Esophagus (tissue), 2 donors: ENCODE measurements around the gene OPCML. TPM values are rescaled to one million over a fixed set of nuclear protein-coding genes. Genes with fewer than 3 reads are reported as not detected.

Experiments
- H3K27ac ChIP-seq, 2 donors: one replicate each; pipeline ENCODE4 v1.5.1; 2013; ENCODE audit warnings: low read depth in 2 of 2, mild to moderate bottlenecking in 2 of 2, inconsistent platforms in 1 of 2, low read length in 1 of 2, moderate library complexity in 1 of 2
- H3K27me3 ChIP-seq, 2 donors: one replicate each; pipeline ENCODE4 v1.6.1; 2013; ENCODE audit warnings: low read length in 2 of 2, control low read depth in 1 of 2, mild to moderate bottlenecking in 1 of 2; ENCODE audit not compliant: insufficient read depth in 2 of 2, control insufficient read depth in 1 of 2
- H3K36me3 ChIP-seq, 2 donors: one replicate each; pipeline ENCODE4 v1.6.1; 2013; ENCODE audit warnings: low read length in 1 of 2; ENCODE audit not compliant: control insufficient read depth in 2 of 2, insufficient read depth in 2 of 2
- H3K4me1 ChIP-seq, 2 donors: one replicate each; pipeline ENCODE4 v1.6.1; 2013; ENCODE audit warnings: low read length in 1 of 2; ENCODE audit not compliant: control insufficient read depth in 2 of 2, insufficient read depth in 2 of 2
- H3K4me3 ChIP-seq, 2 donors: one replicate each; pipeline ENCODE4 v1.5.1; 2013; ENCODE audit warnings: low read length in 2 of 2, mild to moderate bottlenecking in 2 of 2, low read depth in 1 of 2, moderate library complexity in 1 of 2
- H3K9me3 ChIP-seq, 2 donors: one replicate each; pipeline ENCODE4 v1.6.1; 2013; ENCODE audit warnings: mild to moderate bottlenecking in 2 of 2, low read depth in 1 of 2, low read length in 1 of 2, moderate library complexity in 1 of 2; ENCODE audit not compliant: control insufficient read depth in 2 of 2, insufficient read depth in 1 of 2
- WGBS, 2 donors: extraction: QIAGEN DNeasy Blood & Tissue Kit; methylation state at CpG; one replicate each; pipeline ENCODE4 v1.1.7; 2013; 5-methylcytosine and 5-hydroxymethylcytosine counted together
- polyA plus RNA-seq, 2 donors: library from polyadenylated mRNA; stranded (reverse); fragments of 200-250 nt; gene quantifications; one replicate each; pipeline ENCODE4 v1.2.3, GENCODE V29; 2013
- donor health status: healthy with polysubstance abuse.
- donor health status: Bipolar disorder and iron deficiency.

OPCML gene
- polyA plus RNA-seq, 2 donors: 0.04 to 0.05 TPM

GRCh38 chr11:132853886-132854285 is 678.4 kb downstream of the OPCML start:
- no peaks in the 10 kb centered on the region for H3K4me1 ChIP-seq
- 55 to 70% methylated on average over 3 of the region's 3 CpGs for WGBS, 2 donors
- no peak overlapping the region for H3K4me3 ChIP-seq
- no peak overlapping the region for H3K27ac ChIP-seq
- no peaks in the 10 kb centered on the region for H3K36me3 ChIP-seq
- no peaks in the 10 kb centered on the region for H3K27me3 ChIP-seq
- no peaks in the 10 kb centered on the region for H3K9me3 ChIP-seq

- no peaks in the 10 kb centered on the region for H3K27me3 ChIP-seq
- WGBS, 2 donors: 83 to 92% methylated on average over 7 of the region's 7 CpGs
- no peaks in the 10 kb centered on the region for H3K4me1 ChIP-seq
- H3K4me3 ChIP-seq: no peak overlapping the region
- H3K9me3 ChIP-seq: no peaks in the 10 kb centered on the region
- H3K36me3 ChIP-seq: no peaks in the 10 kb centered on the region
- H3K27ac ChIP-seq: no peak overlapping the region
These were observed 679.9 kb downstream of the OPCML start for GRCh38 chr11:132852361-132852760.

GRCh38 chr11:132851247-132851646 is 681.1 kb downstream of the OPCML start:
- Histone ChIP-seq H3K36me3 (no peaks in the 10 kb centered on the region), H3K27me3 (no peaks in the 10 kb centered on the region), H3K4me3 (no peak overlapping the region), H3K9me3 (no peaks in the 10 kb centered on the region), H3K4me1 (no peaks in the 10 kb centered on the region), H3K27ac (no peak overlapping the region)
- 77 to 78% methylated on average over 2 of the region's 2 CpGs for WGBS, 2 donors

- Histone ChIP-seq H3K27ac (no peak overlapping the region), H3K4me3 (no peak overlapping the region), H3K9me3 (no peaks in the 10 kb centered on the region), H3K27me3 (no peaks in the 10 kb centered on the region), H3K4me1 (no peaks in the 10 kb centered on the region), H3K36me3 (no peaks in the 10 kb centered on the region)
- 85 to 89% methylated on average over 3 of the region's 3 CpGs for WGBS, 2 donors
These were observed 682.0 kb downstream of the OPCML start for GRCh38 chr11:132850266-132850665.

GRCh38 chr11:132848336-132848735 is 684.0 kb downstream of the OPCML start:
- H3K27ac ChIP-seq: no peak overlapping the region
- no peaks in the 10 kb centered on the region for H3K27me3 ChIP-seq
- H3K4me1 ChIP-seq: no peaks in the 10 kb centered on the region
- WGBS, 2 donors: 46 to 55% methylated on average over 2 of the region's 2 CpGs
- H3K4me3 ChIP-seq: no peak overlapping the region
- H3K36me3 ChIP-seq: no peaks in the 10 kb centered on the region
- no peaks in the 10 kb centered on the region for H3K9me3 ChIP-seq

- Histone ChIP-seq H3K9me3 (no peaks in the 10 kb centered on the region), H3K4me3 (no peak overlapping the region), H3K4me1 (no peaks in the 10 kb centered on the region), H3K36me3 (no peaks in the 10 kb centered on the region), H3K27me3 (no peaks in the 10 kb centered on the region), H3K27ac (no peak overlapping the region)
- WGBS, 2 donors: 74 to 85% methylated on average over 4 of the region's 4 CpGs
These were observed 686.2 kb downstream of the OPCML start for GRCh38 chr11:132846075-132846474.

GRCh38 chr11:132844956-132845696 is 687.2 kb downstream of the OPCML start:
- H3K27me3 ChIP-seq: no peaks in the 10 kb centered on the region
- WGBS, 2 donors: 58 to 60% methylated on average over 5 of the region's 5 CpGs
- H3K4me3 ChIP-seq: no peak overlapping the region
- no peaks in the 10 kb centered on the region for H3K4me1 ChIP-seq
- H3K27ac ChIP-seq: no peak overlapping the region
- H3K9me3 ChIP-seq: no peaks in the 10 kb centered on the region
- no peaks in the 10 kb centered on the region for H3K36me3 ChIP-seq

- no peaks in the 10 kb centered on the region for H3K4me1 ChIP-seq
- no peaks in the 10 kb centered on the region for H3K36me3 ChIP-seq
- peaks cover 2 to 3% of the 10 kb centered on the region in 2 donors for H3K9me3 ChIP-seq
- H3K27me3 ChIP-seq: no peaks in the 10 kb centered on the region
- no peak overlapping the region for H3K4me3 ChIP-seq
- WGBS, 2 donors: 85 to 89% methylated on average over 12 of the region's 12 CpGs
- no peak overlapping the region for H3K27ac ChIP-seq
These were observed 691.6 kb downstream of the OPCML start for GRCh38 chr11:132840660-132841059.

- Histone ChIP-seq H3K4me3 (no peak overlapping the region), H3K36me3 (no peaks in the 10 kb centered on the region), H3K9me3 (peaks cover 2 to 3% of the 10 kb centered on the region in 2 donors), H3K27me3 (no peaks in the 10 kb centered on the region), H3K27ac (no peak overlapping the region), H3K4me1 (no peaks in the 10 kb centered on the region)
- 53 to 59% methylated on average over 5 of the region's 5 CpGs for WGBS, 2 donors
These were observed 692.1 kb downstream of the OPCML start for GRCh38 chr11:132840191-132840590.

- WGBS, 2 donors: 84 to 90% methylated on average over 18 of the region's 18 CpGs
- H3K9me3 ChIP-seq: peaks cover 2 to 3% of the 10 kb centered on the region in 2 donors
- H3K36me3 ChIP-seq: no peaks in the 10 kb centered on the region
- H3K27me3 ChIP-seq: no peaks in the 10 kb centered on the region
- no peak overlapping the region for H3K27ac ChIP-seq
- no peaks in the 10 kb centered on the region for H3K4me1 ChIP-seq
- H3K4me3 ChIP-seq: no peak overlapping the region
These were observed 692.9 kb downstream of the OPCML start for GRCh38 chr11:132839236-132839945.
